ENCODE data around the gene TMEM59.

TMEM59 gene

GRCh38 chr1:54013393-54014008 lies 39.5 kb downstream of the TMEM59 start:
- Histone ChIP-seq H3K9me3 (ENCODE audit: control insufficient read depth in 1 of 2, low read length in 2 of 2) (no peaks in the 10 kb centered on the region), H3K4me3 (ENCODE audit: low read depth in 1 of 2, low read length in 2 of 2) (no peak overlapping the region), H3K36me3 (ENCODE audit: control insufficient read depth in 1 of 2, insufficient read depth in 2 of 2, low read length in 2 of 2) (no peaks in the 10 kb centered on the region), H3K27me3 (ENCODE audit: control insufficient read depth in 1 of 2, insufficient read depth in 2 of 2, low read length in 2 of 2) (peaks cover 0 to 3% of the 10 kb centered on the region in 2 donors), H3K9ac (ENCODE audit: low read depth in 1 of 2, low read length in 2 of 2) (no peak overlapping the region), H3K27ac (ENCODE audit: low read depth, low read length) (no peak overlapping the region), H3K4me1 (ENCODE audit: control insufficient read depth in 1 of 2, insufficient read depth in 2 of 2, low read length in 2 of 2) (peaks cover 5 to 6% of the 10 kb centered on the region in 2 donors)

- Histone ChIP-seq H3K9me3 (ENCODE audit: control insufficient read depth in 1 of 2, low read length in 2 of 2) (no peaks in the 10 kb centered on the region), H3K27ac (ENCODE audit: low read depth, low read length) (no peak overlapping the region), H3K4me3 (ENCODE audit: low read depth in 1 of 2, low read length in 2 of 2) (no peak overlapping the region), H3K36me3 (ENCODE audit: control insufficient read depth in 1 of 2, insufficient read depth in 2 of 2, low read length in 2 of 2) (no peaks in the 10 kb centered on the region), H3K4me1 (ENCODE audit: control insufficient read depth in 1 of 2, insufficient read depth in 2 of 2, low read length in 2 of 2) (peaks cover 5 to 6% of the 10 kb centered on the region in 2 donors), H3K27me3 (ENCODE audit: control insufficient read depth in 1 of 2, insufficient read depth in 2 of 2, low read length in 2 of 2) (peaks cover 0 to 3% of the 10 kb centered on the region in 2 donors), H3K9ac (ENCODE audit: low read depth in 1 of 2, low read length in 2 of 2) (no peak overlapping the region)
Measured at GRCh38 chr1:54012863-54013262, 40.1 kb downstream of the TMEM59 start.

GRCh38 chr1:54012008-54012325 lies 41.0 kb downstream of the TMEM59 start:
- H3K4me1 ChIP-seq (ENCODE audit: control insufficient read depth in 1 of 2, insufficient read depth in 2 of 2, low read length in 2 of 2): peaks cover 5 to 6% of the 10 kb centered on the region in 2 donors
- no peak overlapping the region for H3K9ac ChIP-seq (ENCODE audit: low read depth in 1 of 2, low read length in 2 of 2)
- H3K27me3 ChIP-seq (ENCODE audit: control insufficient read depth in 1 of 2, insufficient read depth in 2 of 2, low read length in 2 of 2): peaks cover 0 to 3% of the 10 kb centered on the region in 2 donors
- no peaks in the 10 kb centered on the region for H3K9me3 ChIP-seq (ENCODE audit: control insufficient read depth in 1 of 2, low read length in 2 of 2)
- H3K36me3 ChIP-seq (ENCODE audit: control insufficient read depth in 1 of 2, insufficient read depth in 2 of 2, low read length in 2 of 2): no peaks in the 10 kb centered on the region
- no peak overlapping the region for H3K27ac ChIP-seq (ENCODE audit: low read depth, low read length)
- H3K4me3 ChIP-seq (ENCODE audit: low read depth in 1 of 2, low read length in 2 of 2): no peak overlapping the region

GRCh38 chr1:54011316-54012007 lies 41.5 kb downstream of the TMEM59 start:
- no peak overlapping the region for H3K4me3 ChIP-seq (ENCODE audit: low read depth in 1 of 2, low read length in 2 of 2)

GRCh38 chr1:54010415-54011117 lies 42.4 kb downstream of the TMEM59 start:
- no peak overlapping the region for H3K27ac ChIP-seq (ENCODE audit: low read depth, low read length)
- no peak overlapping the region for H3K4me3 ChIP-seq (ENCODE audit: low read depth in 1 of 2, low read length in 2 of 2)
- H3K4me1 ChIP-seq (ENCODE audit: control insufficient read depth in 1 of 2, insufficient read depth in 2 of 2, low read length in 2 of 2): no peaks in the 10 kb centered on the region
- no peaks in the 10 kb centered on the region for H3K9me3 ChIP-seq (ENCODE audit: control insufficient read depth in 1 of 2, low read length in 2 of 2)
- peaks cover 0 to 7% of the 10 kb centered on the region in 2 donors for H3K27me3 ChIP-seq (ENCODE audit: control insufficient read depth in 1 of 2, insufficient read depth in 2 of 2, low read length in 2 of 2)
- no peaks in the 10 kb centered on the region for H3K36me3 ChIP-seq (ENCODE audit: control insufficient read depth in 1 of 2, insufficient read depth in 2 of 2, low read length in 2 of 2)
- H3K9ac ChIP-seq (ENCODE audit: low read depth in 1 of 2, low read length in 2 of 2): no peak overlapping the region

More at GRCh38 chr1:54011316-54012007, 41.5 kb downstream of the TMEM59 start:
- Histone ChIP-seq H3K27me3 (ENCODE audit: control insufficient read depth in 1 of 2, insufficient read depth in 2 of 2, low read length in 2 of 2) (peaks cover 0 to 4% of the 10 kb centered on the region in 2 donors), H3K4me1 (ENCODE audit: control insufficient read depth in 1 of 2, insufficient read depth in 2 of 2, low read length in 2 of 2) (peaks cover 5 to 6% of the 10 kb centered on the region in 2 donors), H3K9ac (ENCODE audit: low read depth in 1 of 2, low read length in 2 of 2) (no peak overlapping the region), H3K36me3 (ENCODE audit: control insufficient read depth in 1 of 2, insufficient read depth in 2 of 2, low read length in 2 of 2) (no peaks in the 10 kb centered on the region), H3K27ac (ENCODE audit: low read depth, low read length) (no peak overlapping the region), H3K9me3 (ENCODE audit: control insufficient read depth in 1 of 2, low read length in 2 of 2) (no peaks in the 10 kb centered on the region)

- H3K9me3 ChIP-seq (ENCODE audit: control insufficient read depth in 1 of 2, low read length in 2 of 2): no peaks in the 10 kb centered on the region
- H3K9ac ChIP-seq (ENCODE audit: low read depth in 1 of 2, low read length in 2 of 2): no peak overlapping the region
- H3K36me3 ChIP-seq (ENCODE audit: control insufficient read depth in 1 of 2, insufficient read depth in 2 of 2, low read length in 2 of 2): no peaks in the 10 kb centered on the region
- H3K27me3 ChIP-seq (ENCODE audit: control insufficient read depth in 1 of 2, insufficient read depth in 2 of 2, low read length in 2 of 2): peaks cover 0 to 7% of the 10 kb centered on the region in 2 donors
- no peak overlapping the region for H3K4me3 ChIP-seq (ENCODE audit: low read depth in 1 of 2, low read length in 2 of 2)
- no peak overlapping the region for H3K27ac ChIP-seq (ENCODE audit: low read depth, low read length)
- no peaks in the 10 kb centered on the region for H3K4me1 ChIP-seq (ENCODE audit: control insufficient read depth in 1 of 2, insufficient read depth in 2 of 2, low read length in 2 of 2)
Measured at GRCh38 chr1:54009406-54009805, 43.6 kb downstream of the TMEM59 start.

GRCh38 chr1:54008876-54009275 lies 44.1 kb downstream of the TMEM59 start:
- Histone ChIP-seq H3K27ac (ENCODE audit: low read depth, low read length) (no peak overlapping the region), H3K4me3 (ENCODE audit: low read depth in 1 of 2, low read length in 2 of 2) (no peak overlapping the region), H3K36me3 (ENCODE audit: control insufficient read depth in 1 of 2, insufficient read depth in 2 of 2, low read length in 2 of 2) (no peaks in the 10 kb centered on the region), H3K9ac (ENCODE audit: low read depth in 1 of 2, low read length in 2 of 2) (no peak overlapping the region), H3K27me3 (ENCODE audit: control insufficient read depth in 1 of 2, insufficient read depth in 2 of 2, low read length in 2 of 2) (peaks cover 0 to 7% of the 10 kb centered on the region in 2 donors), H3K4me1 (ENCODE audit: control insufficient read depth in 1 of 2, insufficient read depth in 2 of 2, low read length in 2 of 2) (no peaks in the 10 kb centered on the region), H3K9me3 (ENCODE audit: control insufficient read depth in 1 of 2, low read length in 2 of 2) (no peaks in the 10 kb centered on the region)

GRCh38 chr1:54007613-54008012 lies 45.4 kb downstream of the TMEM59 start:
- Histone ChIP-seq H3K27me3 (ENCODE audit: control insufficient read depth in 1 of 2, insufficient read depth in 2 of 2, low read length in 2 of 2) (peaks cover 0 to 4% of the 10 kb centered on the region in 2 donors), H3K4me1 (ENCODE audit: control insufficient read depth in 1 of 2, insufficient read depth in 2 of 2, low read length in 2 of 2) (no peaks in the 10 kb centered on the region), H3K9me3 (ENCODE audit: control insufficient read depth in 1 of 2, low read length in 2 of 2) (no peaks in the 10 kb centered on the region), H3K4me3 (ENCODE audit: low read depth in 1 of 2, low read length in 2 of 2) (no peak overlapping the region), H3K27ac (ENCODE audit: low read depth, low read length) (no peak overlapping the region), H3K9ac (ENCODE audit: low read depth in 1 of 2, low read length in 2 of 2) (no peak overlapping the region), H3K36me3 (ENCODE audit: control insufficient read depth in 1 of 2, insufficient read depth in 2 of 2, low read length in 2 of 2) (no peaks in the 10 kb centered on the region)

- Histone ChIP-seq H3K27ac (ENCODE audit: low read depth, low read length) (no peak overlapping the region), H3K27me3 (ENCODE audit: control insufficient read depth in 1 of 2, insufficient read depth in 2 of 2, low read length in 2 of 2) (peaks cover 0 to 4% of the 10 kb centered on the region in 2 donors), H3K4me1 (ENCODE audit: control insufficient read depth in 1 of 2, insufficient read depth in 2 of 2, low read length in 2 of 2) (no peaks in the 10 kb centered on the region), H3K4me3 (ENCODE audit: low read depth in 1 of 2, low read length in 2 of 2) (no peak overlapping the region), H3K36me3 (ENCODE audit: control insufficient read depth in 1 of 2, insufficient read depth in 2 of 2, low read length in 2 of 2) (no peaks in the 10 kb centered on the region), H3K9ac (ENCODE audit: low read depth in 1 of 2, low read length in 2 of 2) (no peak overlapping the region), H3K9me3 (ENCODE audit: control insufficient read depth in 1 of 2, low read length in 2 of 2) (no peaks in the 10 kb centered on the region)
Measured at GRCh38 chr1:54006508-54006907, 46.5 kb downstream of the TMEM59 start.

GRCh38 chr1:54004481-54005049 lies 48.4 kb downstream of the TMEM59 start:
- H3K27ac ChIP-seq (ENCODE audit: low read depth, low read length): no peak overlapping the region
- H3K9me3 ChIP-seq (ENCODE audit: control insufficient read depth in 1 of 2, low read length in 2 of 2): no peaks in the 10 kb centered on the region

More at GRCh38 chr1:54004481-54005049, 48.4 kb downstream of the TMEM59 start:
- H3K9ac ChIP-seq (ENCODE audit: low read depth in 1 of 2, low read length in 2 of 2): no peak overlapping the region
- H3K4me1 ChIP-seq (ENCODE audit: control insufficient read depth in 1 of 2, insufficient read depth in 2 of 2, low read length in 2 of 2): no peaks in the 10 kb centered on the region
- H3K36me3 ChIP-seq (ENCODE audit: control insufficient read depth in 1 of 2, insufficient read depth in 2 of 2, low read length in 2 of 2): no peaks in the 10 kb centered on the region
- H3K4me3 ChIP-seq (ENCODE audit: low read depth in 1 of 2, low read length in 2 of 2): no peak overlapping the region
- H3K27me3 ChIP-seq (ENCODE audit: control insufficient read depth in 1 of 2, insufficient read depth in 2 of 2, low read length in 2 of 2): peaks cover 0 to 4% of the 10 kb centered on the region in 2 donors

All from duodenal mucosa (tissue), 2 donors.